HG03575 (cell line): ENCODE measurements around the gene SMARCB1.

Experiments used
- ATAC-seq: cut with Tn5 transposase; IDR thresholded peaks from one replicate; pipeline ENCODE4 v1.9.1; 2021; ENCODE audit not compliant: unreplicated experiment, insufficient number of reproducible peaks, low FRiP score; ENCODE audit errors: extremely low read depth

The SMARCB1 gene

DNA sequence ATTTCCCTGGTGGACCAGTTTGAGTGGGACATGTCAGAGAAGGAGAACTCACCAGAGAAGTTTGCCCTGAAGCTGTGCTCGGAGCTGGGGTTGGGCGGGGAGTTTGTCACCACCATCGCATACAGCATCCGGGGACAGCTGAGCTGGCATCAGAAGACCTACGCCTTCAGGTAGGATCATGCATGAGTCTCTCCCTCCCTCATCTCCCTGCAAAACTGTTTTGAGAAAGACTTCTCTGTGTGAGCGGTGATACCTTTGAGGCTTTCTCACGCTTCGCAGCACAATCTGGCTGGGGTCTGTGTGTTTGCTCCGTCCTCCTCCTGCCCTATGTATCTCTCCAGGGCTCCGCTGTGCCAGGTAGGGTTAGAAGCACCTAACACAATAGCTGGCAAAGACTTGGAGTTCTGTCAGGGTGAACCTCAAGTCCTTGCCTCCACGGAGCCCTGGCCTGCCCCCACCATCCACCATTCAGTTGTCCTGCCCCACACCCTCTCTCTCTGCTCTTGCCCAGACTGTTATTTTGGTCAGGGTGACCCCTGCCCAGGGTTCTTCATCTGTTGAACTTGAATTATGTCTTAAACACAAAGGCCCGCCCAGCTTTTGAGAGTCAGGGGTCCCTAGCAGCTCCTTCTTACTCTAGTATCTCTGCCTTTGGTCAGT lies 38.6 kb downstream of the SMARCB1 start:
- no peak for ATAC-seq

DNA sequence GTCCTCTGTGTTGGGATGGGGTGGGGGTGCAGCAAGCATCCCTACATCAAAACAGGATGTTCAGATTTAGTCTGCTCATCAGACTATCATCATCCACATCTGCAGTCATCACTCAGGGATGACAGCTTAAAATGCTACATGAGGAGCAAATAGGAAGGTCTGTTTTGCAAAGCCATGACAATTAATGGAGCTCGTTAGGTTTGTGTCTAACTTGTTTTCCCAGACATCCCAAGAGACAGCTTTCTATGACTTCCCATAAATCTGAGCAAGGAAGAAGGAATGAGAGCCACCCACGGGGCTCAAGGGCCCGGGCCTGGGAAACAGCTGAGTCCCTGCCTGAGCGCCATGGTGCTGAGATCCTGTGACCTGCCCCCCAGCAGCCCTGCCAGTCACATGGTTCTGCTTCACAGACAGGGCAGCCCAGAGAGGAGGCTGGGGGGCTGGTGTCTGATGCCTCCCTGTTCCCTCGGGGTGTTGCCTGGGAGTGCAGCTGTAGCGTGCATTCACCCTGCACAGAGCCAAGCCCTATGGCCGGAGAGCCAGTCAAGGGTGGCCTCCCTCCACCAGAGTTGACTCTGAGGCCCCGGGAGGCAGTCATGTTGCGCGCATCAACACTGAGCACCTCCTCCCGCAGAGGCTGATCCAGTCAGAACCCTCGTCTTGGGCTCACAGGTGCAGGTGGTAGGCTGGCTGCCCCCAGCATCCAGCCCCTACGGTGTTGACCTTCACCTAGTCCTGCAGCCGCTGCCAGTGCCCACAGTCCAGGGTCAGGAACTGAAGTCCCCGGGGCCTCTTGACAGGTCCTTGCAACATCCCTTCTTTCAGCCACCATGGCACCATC lies 40.0 kb downstream of the SMARCB1 start:
- ATAC-seq, result no peak

DNA sequence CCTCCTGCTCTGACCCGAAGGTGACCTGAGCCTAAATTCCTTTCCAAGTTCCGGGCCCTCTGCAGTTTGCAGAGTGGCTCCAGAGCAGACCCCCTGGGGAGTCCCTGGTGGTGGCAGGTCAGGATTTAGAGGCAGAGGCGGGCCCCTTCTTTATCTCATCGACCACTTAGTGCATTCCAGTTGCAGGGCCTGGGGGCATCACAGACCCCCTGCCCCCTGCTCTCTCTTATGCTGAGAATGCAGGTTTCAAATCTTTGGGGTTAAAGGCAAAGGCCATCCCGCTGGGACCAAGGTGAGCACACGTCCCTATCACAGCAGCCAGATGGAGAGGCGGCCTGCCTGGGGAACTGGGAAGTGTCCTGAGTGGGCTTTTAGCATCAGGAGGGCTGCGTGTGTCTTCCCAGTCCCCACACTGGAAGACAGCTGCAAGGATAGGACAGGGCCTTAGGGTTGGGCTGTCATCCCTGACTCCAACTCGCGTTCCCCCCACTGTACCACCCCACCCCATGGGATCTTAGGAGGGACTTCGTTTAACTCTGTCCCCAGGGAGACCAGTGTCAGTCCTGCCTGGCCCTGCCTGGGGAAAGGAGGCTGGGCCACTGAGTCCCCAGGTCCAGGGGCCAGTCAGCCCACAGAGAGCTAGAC lies 40.7 kb downstream of the SMARCB1 start:
- ATAC-seq, result no peak

DNA sequence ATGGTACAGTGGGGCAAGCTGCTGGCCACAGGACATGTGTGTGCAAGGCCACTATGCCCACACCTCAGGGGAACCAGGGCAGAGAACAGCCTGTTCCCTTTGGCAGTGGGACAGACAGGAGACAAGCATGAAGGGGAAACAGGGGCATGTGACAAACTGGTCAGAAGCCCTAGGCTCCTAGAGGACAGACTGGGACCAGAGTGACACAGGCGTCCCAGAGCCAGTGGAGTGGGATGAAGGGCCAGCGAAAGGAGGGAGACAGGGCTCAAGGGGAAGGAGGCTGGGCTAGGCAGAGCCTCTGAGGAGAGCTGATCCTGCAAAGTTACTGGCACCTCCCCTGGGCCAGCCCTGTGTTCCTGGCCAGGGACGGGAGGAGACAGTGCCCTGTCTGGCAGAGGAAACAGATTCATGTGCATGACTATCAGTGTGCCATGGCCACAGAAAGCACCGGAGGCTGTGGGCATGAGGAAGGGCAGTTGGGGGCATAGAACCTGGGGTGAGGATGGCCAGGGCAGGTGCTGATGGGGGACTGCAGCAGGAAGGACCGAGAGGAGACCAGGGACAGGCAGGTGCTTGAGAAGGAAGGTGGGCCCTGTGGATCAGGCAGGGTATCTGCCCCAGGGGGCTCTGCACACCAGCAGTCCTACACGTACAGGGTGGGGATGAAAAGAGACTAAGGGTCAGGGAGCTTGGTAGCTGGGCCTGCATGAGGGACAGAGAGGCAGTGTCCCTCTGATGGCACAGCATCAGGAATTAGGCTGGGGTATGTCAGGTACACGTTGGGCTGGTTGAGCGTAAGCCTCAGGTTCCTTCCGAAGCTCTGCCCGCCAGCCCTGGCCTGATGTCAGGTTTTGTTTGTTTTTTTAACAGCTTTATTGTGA lies 42.3 kb downstream of the SMARCB1 start:
- no peak for ATAC-seq

DNA sequence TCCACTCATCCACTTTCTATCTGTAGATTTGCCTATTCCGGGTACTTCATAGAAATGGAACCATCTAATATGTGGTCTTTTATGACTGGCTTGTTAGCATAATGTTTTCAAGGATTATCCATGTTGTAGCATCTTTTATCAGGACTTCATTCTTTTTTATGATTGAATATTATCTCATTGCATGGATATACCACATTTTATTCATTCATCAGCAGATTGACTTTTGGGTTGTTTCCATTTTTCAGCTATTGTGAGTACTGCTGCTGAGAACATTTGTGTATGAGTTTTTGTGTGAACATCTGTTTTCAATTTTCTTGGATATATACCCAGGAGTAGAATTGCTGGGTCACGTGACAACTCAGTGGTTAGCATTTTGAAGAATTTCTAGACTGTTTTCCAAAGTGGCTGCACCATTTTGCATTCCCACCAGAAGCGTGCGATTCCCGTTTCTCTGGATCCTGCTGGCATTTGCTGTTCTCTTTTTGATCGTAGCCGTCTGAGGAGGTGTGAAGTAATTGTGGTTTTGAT lies 43.1 kb downstream of the SMARCB1 start:
- ATAC-seq, result no peak

DNA sequence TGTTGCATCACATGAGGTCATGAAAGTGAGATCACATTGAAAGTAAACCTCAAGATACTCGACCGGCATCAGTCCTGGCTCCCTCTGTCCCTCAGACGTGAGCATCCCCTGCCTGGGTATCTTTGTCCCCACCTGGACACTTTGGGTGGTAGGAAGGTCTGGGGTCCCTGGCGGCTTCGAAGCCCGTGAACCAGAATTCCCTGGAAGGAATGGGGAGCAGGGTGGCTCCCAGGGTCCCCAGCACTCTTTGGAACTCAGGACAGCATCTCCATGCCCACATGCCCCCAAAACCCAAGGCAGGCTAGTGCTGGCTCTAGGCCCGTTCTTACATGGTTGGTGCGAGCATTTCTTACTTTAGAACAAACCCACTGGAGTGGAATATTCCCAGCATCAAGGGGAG lies 44.5 kb downstream of the SMARCB1 start:
- ATAC-seq, result no peak

DNA sequence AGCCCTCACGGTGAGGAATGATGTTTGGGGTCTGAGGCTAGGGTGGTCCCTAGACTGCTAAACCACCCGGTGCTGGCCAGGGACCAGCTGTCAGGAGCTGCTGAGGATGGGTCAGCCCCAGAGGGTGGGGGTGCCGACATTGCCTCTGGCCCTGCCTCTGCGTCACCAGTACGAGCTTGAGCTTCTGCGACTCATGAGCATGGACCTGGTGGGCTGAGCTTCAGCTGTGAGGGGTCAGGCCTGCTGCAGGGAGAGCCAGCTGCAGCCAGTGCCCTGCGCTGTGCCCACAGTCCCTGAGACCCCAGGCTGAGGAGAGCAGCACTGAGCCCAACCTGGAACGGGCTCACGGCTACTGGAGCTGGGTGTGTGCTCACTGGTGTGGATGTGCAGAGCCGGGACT lies 45.0 kb downstream of the SMARCB1 start:
- no peak for ATAC-seq

DNA sequence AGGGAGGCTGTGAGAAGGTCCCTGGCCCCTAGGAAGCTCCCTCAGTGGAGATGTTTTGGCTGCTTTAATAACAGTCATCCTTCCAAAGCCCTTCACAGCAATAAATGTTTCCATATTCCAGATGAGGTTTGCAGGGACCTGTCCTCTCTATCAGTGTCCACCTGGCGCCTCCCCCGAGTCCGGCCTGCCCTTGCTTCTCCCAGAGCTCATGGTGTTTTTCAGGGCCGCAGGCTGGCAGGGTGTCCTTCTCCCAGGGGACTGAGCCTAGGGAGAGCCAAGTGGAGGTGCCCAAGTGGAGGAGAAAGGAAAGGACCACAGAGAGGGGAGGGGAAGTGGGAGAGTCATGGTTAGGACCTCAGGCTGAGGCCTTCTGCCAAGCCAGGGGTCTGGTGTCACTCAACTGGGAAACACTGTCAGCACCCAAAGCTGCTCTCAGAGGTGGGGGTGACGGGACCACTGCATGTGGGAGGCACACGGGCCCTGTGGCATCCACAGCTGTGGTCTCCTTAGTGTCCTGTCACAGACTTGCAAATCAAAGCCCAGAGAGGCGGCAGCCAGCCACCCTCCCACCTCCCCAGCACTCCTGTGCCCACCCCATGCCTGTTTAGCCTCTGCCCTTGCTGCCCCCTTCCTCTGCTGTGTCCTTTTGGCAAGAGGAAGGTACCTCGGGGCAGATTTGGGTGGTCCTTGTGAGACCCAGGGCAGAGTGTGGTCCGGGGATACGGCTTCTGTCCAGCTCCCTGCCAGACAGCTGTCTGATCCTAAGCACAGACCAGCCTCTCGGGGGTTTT lies 45.7 kb downstream of the SMARCB1 start:
- no peak for ATAC-seq

DNA sequence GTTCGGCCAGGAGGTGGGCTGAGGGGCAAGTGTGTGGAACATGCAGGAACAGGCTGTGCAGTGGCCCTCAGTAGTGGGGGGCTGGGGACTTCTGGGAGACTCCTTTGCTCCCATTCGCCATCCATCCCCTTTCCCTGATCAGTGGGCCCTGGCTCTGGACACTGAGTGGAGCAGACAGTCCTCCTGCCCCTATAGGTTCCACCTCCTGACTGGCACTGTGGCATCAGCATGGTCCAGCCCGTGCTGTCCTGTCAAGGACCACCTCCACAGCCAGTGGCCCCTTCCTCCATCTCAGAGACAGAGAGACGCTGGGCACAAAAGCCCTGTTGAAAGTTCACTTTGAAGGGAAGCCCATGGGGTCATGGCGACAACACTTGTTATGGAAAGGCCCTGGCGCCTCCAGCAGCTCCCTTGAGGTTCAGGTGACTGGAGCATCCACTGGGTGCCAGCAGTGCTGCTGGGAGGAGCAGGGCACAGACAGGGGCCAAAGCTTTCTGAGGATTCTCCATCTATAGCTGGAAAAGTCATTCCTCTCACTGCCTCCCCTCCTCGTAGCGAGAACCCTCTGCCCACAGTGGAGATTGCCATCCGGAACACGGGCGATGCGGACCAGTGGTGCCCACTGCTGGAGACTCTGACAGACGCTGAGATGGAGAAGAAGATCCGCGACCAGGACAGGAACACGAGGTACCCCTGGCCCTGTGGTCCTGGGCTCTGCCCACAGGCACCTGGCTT lies 46.4 kb downstream of the SMARCB1 start:
- ATAC-seq, result no peak

DNA sequence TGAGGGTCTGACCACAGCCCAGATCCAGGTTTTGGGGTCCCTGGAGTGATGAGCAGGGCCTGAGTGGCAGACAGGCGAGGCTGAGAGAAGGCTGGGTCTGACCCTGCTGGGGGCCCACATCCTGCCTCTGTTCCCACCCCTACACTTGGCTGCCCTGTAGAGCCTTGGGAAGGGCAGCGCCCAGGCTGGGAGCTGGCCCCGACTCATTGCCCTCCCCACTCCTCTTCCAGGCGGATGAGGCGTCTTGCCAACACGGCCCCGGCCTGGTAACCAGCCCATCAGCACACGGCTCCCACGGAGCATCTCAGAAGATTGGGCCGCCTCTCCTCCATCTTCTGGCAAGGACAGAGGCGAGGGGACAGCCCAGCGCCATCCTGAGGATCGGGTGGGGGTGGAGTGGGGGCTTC lies 47.1 kb downstream of the SMARCB1 start:
- ATAC-seq, result no peak

DNA sequence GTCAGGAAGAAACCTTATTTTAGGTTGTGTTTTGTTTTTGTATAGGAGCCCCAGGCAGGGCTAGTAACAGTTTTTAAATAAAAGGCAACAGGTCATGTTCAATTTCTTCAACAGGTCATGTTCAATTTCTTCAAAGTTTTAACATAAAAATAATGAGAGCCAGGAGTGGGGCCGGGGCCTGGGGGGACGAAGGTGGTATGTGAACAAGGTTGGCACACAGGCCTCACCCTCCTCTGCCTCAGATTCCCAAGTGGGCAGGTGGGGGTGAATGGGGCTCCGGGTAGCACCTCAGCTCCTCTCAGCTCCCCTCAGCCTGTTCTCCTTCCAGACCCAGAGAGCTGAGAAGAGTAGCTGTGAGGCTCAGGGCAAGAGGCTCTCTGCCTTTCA lies 47.6 kb downstream of the SMARCB1 start:
- ATAC-seq, result no peak

DNA sequence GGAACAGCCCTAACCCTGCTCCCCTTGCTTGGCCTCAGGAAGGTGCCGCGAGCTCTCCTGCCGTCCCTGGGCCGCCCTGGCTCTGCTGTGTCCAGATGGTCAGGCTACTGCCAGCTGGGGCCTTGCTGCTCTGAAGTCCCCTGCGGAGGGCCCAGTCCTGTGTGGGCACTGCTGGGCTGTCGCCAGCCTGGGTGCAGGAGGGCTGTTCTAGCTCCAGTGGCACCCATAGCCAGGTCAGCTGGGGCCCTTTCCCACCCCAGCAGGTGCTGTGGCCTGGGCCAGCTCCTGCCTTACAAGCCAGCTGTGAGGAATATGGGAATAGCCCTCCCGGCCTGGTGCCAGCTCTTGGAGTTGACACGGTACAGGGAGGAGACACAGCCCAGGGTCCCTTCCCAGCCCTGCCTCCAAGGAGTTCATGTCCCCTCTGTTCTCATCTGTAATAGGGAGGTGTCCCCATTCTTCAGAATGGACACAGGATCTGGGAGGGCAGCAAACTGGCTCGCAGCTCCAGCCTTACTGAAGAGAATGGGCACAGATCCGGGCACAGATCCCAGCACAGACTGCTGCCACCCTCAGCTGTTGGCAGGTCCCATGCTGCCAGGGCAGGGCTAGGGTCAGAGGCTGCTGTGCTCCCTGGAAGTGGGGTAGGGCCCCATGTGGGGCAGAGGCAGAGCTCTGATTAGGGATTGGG lies 48.2 kb downstream of the SMARCB1 start:
- ATAC-seq, result no peak

DNA sequence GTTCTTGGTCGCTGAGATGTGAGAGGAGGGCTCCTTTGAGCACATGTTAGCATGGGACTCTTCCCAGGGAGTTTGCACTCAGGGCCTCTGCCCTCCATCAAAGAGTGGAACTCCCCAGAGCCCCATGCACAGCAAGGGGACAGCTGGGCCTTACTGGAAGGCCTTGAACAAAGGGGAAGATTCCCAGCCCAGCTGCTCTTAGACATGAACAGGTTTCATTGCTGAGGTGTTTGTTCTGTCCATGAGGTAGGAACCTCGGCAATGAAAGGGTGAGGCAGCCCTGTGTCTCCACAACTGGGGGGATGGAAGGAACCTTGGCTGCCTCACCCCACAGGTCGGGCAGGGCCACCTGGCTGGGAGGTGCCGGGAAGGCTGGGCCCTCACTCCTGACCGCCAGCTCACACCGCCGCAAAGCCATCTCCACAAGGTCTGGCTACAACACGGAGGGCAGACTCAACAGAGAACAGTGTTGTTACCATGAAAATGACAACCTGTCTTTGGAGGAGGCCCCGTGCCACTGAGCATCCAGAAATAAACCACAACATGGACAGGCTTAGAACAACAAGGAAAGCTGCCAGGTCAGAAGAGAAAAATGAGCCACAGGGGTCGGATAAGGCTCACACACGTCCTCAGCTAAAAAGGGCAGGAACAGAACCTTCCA lies 48.8 kb downstream of the SMARCB1 start:
- no peak for ATAC-seq

DNA sequence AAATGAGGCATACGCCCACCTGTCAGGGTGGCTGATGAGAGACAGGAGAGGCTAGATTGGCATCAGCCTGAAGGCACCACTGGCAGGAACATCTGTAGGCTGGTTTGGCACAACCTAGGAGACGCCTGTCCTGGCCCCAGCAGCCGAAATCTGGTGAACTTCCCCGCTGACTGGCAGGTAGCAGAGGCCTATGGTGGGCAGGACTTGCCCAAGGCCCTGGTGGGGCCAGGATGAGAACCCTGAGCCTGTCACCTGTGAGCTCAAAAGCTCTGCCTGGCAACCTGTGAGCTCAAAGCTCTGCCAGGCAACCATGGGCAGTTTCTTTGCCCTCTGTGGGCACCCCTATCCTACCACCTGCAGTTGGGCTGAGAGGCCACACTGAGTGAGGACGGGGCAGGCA lies 49.5 kb downstream of the SMARCB1 start:
- no peak for ATAC-seq

DNA sequence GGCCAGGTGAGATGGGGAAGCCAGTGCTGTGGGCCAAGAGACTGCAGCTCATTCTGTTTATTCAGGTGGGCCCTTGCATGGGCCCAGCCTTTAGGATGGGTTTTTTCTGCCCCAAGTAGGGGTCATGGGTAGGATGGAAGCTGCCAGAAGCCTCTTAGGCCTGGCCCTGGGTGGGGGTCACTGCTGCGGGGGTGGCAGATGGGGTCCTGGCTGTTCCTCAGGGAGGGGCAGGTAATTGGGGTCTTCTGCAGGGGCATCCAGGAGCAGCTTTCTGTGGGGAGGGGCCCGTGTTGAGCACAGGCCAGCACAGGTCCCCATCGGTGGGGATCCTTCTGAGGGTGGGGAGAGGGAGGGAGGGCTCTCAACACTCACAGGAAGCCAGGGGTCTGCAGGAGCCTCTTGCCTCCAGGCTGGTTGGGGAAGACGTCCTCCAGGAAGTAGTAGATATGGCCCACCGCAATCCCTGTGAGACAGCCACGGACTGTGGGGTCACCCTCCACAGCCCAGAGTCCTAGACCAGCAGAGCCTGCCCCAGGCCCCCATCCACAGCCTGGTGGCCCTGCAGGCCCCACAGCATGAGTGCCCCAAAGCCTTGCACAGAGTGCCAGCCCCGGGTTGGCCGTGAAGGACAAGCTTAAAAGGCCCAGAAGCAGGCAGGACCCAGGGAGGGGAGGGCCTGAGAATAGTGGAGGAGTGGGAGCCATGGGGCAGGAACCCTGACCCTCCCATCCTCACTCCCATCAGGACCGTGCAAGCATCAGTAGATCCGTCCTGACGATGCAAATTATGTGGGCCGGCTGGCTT lies 50.1 kb downstream of the SMARCB1 start:
- no peak for ATAC-seq

DNA sequence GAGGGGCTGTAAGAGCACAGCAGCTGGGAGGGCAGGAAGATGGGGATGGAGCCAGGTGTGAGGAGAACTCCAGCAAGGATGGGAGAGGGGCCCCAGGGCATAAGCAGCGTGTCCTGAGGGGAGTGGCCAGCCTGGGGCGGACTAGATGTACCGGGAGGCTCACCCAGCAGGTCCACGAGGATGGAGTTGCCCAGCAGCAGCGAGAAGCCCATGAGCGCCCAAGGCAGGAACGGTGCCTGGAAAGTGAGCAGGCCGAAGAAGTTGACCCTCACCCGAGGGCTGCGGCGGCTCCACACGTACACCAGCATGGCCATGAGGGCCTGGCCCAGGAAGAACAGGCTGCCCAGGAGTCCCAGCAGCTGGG lies 50.7 kb downstream of the SMARCB1 start:
- no peak for ATAC-seq
